ENCODE results near the gene CGRRF1.

The CGRRF1 gene, protein sequence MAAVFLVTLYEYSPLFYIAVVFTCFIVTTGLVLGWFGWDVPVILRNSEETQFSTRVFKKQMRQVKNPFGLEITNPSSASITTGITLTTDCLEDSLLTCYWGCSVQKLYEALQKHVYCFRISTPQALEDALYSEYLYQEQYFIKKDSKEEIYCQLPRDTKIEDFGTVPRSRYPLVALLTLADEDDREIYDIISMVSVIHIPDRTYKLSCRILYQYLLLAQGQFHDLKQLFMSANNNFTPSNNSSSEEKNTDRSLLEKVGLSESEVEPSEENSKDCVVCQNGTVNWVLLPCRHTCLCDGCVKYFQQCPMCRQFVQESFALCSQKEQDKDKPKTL

DNA sequence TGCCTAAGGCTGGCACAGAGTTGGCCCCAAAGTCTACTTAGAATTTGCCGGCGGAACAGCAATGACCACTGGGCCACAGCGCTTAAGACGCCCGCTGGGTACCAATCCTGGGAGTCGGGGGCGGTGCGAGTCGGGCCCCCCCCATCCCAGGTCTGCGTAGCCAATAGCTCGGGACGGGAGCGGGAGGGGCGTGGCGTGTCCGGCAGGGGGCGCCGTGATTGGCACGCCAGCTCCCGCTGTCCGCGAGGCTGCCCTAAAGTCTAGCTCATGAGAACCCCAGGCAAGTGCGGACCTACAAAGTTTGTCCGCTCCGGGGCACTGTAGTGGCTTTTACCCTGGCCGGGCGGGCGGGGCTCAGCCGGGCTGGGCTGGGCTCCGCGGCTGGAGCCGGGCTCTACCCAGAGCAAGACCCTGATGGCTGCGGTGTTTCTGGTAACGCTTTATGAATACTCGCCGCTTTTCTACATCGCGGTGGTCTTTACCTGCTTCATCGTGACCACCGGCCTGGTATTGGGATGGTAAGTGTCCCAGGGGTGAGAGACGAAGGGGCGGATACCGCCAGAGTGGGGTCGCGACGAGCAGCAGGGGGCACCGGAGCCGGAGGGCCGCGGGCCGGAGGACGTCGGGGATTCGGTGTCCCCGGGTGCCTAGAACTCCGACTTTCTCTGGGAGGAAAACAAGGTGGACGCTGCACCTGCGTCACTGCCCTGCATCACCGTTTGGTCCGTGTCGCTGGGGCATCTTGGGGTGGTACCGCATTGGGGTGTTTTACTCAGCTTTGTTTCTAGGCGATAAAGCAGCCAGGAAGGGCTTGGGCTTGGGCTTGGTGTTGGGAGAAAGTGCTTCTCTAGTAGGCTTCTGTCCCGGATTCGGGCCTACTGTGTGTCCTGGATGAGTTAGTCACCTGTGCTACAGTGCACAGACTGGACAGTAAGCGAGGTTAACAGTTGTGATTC is at the start of gene CGRRF1:
TSS of gene CGRRF1 (plus strand) at position 361 of the 956 bp plus-strand sequence. CDS start at position 415, 54 bp downstream.
- Histone ChIP-seq H3K27me3 (ENCODE audit: low read depth) (no peaks in the 10 kb centered on the region), H3K4me1 (peaks cover 6% of the 10 kb centered on the region; the same call in 1 of the 2 replicates), H3K36me3 (replicated peaks) (0 out of 2 replicates have a peak, but pooled peaks cover 5% of the 10 kb centered on the region), H3K9me3 (no peaks in the 10 kb centered on the region), H3K4me3 (peak within 1 kb of the TSS; percentile 95)
- DNase-seq (ENCODE audit: low spot score in 2 of 2), result peak; percentile 96 to 99
- in situ Hi-C loops (cut with MboI; ENCODE audit: low sequenced_read_pairs), result no loop called here

DNA sequence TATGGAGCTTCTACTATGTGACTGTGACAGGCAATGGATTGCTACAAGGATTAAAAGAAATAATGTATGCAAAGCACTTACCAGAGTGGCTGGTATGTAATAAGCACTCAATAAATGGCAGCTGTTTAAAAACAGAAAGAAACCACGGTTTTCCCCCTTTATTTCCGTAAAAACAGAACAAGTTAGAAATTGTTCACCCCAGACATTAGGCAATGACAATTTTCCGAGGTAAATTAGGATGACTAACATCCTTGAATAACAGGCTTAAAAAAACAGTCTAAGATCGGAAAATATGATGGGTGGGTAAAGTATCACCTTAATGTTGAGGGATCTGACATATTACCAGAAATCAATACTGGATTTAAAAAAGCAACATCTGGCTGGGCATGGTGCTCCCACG is 47.7 kb upstream of the CGRRF1 start:
- no peak overlapping the region for H3K4me3 ChIP-seq
- H3K27me3 ChIP-seq (ENCODE audit: low read depth), result no peaks in the 10 kb centered on the region
- no peak for DNase-seq (ENCODE audit: low spot score in 2 of 2)
- no peaks in the 10 kb centered on the region for H3K36me3 ChIP-seq (replicated peaks)
- in situ Hi-C loops (cut with MboI; ENCODE audit: low sequenced_read_pairs), result no loop called here
- H3K9me3 ChIP-seq, result peaks cover 15% of the 10 kb centered on the region
- no peaks in the 10 kb centered on the region for H3K4me1 ChIP-seq

DNA sequence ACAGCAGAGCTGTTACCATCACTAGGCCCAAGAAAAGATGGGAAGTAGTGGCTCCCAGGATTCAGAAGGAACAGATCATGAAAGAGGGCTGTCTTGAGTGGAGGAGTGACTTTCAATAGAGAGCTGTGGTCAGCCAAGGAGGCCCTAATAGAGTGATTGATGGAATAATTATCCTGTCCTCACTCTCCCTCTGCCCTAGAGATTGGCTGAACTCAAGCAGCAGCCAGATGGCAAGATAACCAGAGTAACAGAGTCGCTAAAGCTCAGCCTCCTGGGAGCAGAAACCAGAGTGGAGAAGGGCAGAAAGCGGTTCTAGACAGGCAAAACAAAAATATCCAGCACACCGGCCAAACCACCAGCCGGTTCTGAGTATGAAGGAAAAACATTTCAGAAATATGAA is 44.1 kb upstream of the CGRRF1 start:
- Histone ChIP-seq H3K9me3 (peaks cover 13% of the 10 kb centered on the region), H3K36me3 (replicated peaks) (no peaks in the 10 kb centered on the region), H3K27me3 (ENCODE audit: low read depth) (no peaks in the 10 kb centered on the region), H3K4me3 (no peak overlapping the region), H3K4me1 (no peaks in the 10 kb centered on the region)
- in situ Hi-C loops (cut with MboI; ENCODE audit: low sequenced_read_pairs), result no loop called here
- no peak for DNase-seq (ENCODE audit: low spot score in 2 of 2)

DNA sequence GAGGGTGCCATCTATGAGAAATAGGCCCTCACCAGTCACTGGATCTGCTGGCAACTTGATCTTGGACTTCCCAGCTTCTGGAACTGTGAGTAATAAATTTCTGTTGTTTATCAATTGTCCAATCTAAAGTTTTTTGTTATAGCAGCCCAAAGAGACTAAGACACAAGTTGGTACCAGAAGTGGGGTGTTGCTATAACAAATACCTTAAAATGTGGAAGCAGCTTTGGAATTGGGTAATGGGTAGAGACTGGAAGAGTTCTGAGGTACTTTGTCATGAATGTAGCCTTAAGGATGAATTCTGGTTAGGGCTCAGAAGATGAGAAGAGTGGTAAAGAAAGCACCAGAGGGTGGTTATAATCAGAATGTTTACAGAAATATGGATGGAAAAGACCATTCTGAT is 42.4 kb upstream of the CGRRF1 start:
- no peak for DNase-seq (ENCODE audit: low spot score in 2 of 2)
- in situ Hi-C loops (cut with MboI; ENCODE audit: low sequenced_read_pairs), result no loop called here
- Histone ChIP-seq H3K36me3 (replicated peaks) (no peaks in the 10 kb centered on the region), H3K4me3 (no peak overlapping the region), H3K4me1 (peaks cover 4% of the 10 kb centered on the region), H3K27me3 (ENCODE audit: low read depth) (no peaks in the 10 kb centered on the region), H3K9me3 (peaks cover 11% of the 10 kb centered on the region; the same call in 1 of the 2 replicates)

DNA sequence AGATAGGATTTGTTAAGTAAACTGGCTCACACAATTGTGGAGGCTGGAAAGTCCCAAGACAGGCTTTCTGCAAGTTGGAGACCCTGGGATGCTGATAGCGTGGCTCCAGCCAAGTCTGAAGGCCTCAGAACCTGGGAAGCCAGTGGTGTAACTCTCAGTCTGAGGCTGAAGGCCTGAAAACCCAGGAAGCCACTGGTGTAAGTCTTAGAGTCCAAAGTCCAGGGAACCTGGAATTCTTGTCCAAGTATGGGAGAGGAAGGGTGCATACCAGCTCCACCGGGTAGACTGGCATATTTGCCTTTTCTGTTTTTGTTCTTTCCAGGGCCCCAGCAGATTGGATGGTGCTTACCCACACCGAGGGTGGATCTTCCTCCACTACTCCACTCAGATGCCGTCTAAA is 39.0 kb upstream of the CGRRF1 start:
- Histone ChIP-seq H3K27me3 (ENCODE audit: low read depth) (no peaks in the 10 kb centered on the region), H3K4me3 (no peak overlapping the region), H3K36me3 (replicated peaks) (no peaks in the 10 kb centered on the region), H3K9me3 (peaks cover 11% of the 10 kb centered on the region; the same call in 1 of the 2 replicates), H3K4me1 (peaks cover 17% of the 10 kb centered on the region)
- no peak for DNase-seq (ENCODE audit: low spot score in 2 of 2)
- in situ Hi-C loops (cut with MboI; ENCODE audit: low sequenced_read_pairs), result no loop called here

DNA sequence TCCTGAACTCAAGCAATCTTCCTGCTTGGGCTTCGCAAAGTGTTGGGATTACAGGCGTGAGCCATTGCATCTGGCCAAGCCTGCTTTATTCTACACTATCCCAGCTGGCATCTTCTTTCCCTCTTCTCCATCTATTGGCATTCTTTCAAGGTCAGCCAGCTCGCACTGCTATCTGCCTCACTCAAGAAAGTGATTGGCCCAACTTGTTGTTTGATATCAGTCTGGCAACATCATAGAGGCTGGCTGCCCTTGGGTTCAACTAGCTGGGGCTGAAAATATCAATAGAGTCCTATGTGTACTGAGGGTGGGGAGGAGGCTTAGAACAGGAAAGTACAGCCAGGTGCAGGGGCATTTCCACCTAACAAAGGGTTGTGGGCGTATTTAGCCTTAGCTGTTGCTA is 38.1 kb upstream of the CGRRF1 start:
- no peak overlapping the region for H3K4me3 ChIP-seq
- in situ Hi-C loops (cut with MboI; ENCODE audit: low sequenced_read_pairs), result no loop called here
- H3K4me1 ChIP-seq, result peaks cover 17% of the 10 kb centered on the region
- H3K36me3 ChIP-seq (replicated peaks), result no peaks in the 10 kb centered on the region
- DNase-seq (ENCODE audit: low spot score in 2 of 2), result no peak
- H3K9me3 ChIP-seq, result peaks cover 11% of the 10 kb centered on the region; the same call in 1 of the 2 replicates
- no peaks in the 10 kb centered on the region for H3K27me3 ChIP-seq (ENCODE audit: low read depth)

DNA sequence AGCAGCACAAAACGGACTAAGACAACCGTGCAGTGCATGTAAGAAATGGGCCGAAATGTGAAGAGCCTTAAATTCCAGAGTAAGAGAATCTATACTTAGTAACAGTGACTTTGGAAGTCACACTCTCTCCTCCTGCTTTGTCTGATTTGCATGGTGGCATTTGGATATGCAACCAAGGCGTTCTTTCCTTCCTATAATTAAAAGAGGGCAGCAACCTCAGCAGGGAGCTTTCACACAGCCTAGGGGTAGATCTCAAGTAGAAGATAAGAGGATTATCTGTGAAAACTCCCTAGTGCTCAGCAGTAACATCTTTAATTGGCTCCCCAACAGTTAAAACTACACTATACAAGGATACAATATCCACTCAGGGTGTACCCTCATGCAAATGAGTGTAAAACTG is 37.4 kb upstream of the CGRRF1 start:
- no peaks in the 10 kb centered on the region for H3K27me3 ChIP-seq (ENCODE audit: low read depth)
- no peak overlapping the region for H3K4me3 ChIP-seq
- peaks cover 17% of the 10 kb centered on the region for H3K4me1 ChIP-seq
- in situ Hi-C loops (cut with MboI; ENCODE audit: low sequenced_read_pairs), result no loop called here
- peak; percentile 38 to 85 for DNase-seq (ENCODE audit: low spot score in 2 of 2)
- H3K9me3 ChIP-seq, result peaks cover 8% of the 10 kb centered on the region; the same call in 1 of the 2 replicates
- no peaks in the 10 kb centered on the region for H3K36me3 ChIP-seq (replicated peaks)

DNA sequence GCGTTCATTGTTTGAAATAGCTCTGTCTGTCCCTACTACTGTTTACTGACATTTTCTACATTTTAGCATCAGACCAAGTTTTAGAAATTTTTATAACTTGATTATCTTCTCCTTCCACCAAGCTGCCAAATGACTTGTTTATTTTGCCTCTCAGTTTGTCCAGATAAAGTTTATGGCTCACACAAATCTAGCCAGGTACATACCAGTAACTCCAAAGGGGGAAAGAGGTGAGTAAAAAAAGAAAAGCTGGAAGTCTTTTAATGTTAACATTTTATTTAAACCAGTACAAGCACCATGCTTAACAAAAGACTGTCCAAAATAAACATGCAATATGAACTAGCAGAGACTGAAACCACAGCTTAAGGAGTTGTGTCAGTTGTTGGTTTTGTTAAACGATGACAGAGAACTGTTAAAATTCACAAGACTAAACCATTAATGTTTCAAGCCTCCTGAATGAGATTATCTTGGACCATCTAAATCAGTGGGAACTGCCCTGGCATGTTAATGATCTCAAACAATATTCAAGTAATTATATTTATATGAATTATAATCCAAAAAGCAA is 35.4 kb upstream of the CGRRF1 start:
- H3K4me3 ChIP-seq, result no peak overlapping the region
- DNase-seq (ENCODE audit: low spot score in 2 of 2), result no peak
- H3K9me3 ChIP-seq, result no peaks in the 10 kb centered on the region
- H3K4me1 ChIP-seq, result peaks cover 17% of the 10 kb centered on the region
- in situ Hi-C loops (cut with MboI; ENCODE audit: low sequenced_read_pairs), result no loop called here
- peaks cover 15% of the 10 kb centered on the region for H3K36me3 ChIP-seq (replicated peaks)
- no peaks in the 10 kb centered on the region for H3K27me3 ChIP-seq (ENCODE audit: low read depth)

DNA sequence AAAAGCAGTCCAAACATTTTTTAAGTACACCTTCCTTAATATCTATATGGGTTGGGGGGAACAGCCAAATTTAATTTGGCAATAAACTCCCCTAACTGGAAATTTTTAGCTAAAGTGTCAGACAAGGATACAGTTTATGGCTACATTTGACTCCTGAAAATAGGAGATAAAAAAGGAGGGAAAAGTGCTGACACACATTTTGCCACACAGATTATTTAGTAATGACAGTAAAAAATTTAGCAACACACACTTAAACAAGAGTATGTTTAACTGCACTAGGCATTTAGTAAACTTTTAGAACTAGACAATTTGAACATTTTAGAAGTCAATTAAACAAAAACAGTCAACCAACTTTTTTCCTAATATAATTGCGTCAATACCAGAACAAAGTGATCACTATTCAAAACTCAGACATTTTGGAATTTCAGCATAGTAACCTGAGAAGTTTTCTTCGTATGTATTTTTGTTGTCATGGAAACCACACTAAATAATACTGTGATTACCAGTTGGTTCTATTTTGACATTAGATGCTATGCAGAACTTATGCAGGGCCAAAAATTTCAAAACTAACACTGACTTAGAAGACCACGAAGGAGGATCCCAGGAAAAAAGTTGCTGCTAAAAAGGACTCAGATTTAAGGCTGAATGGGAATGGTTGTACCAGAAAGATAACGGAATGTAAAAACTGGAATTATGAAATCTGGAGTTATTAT is 34.4 kb upstream of the CGRRF1 start:
- Histone ChIP-seq H3K27me3 (ENCODE audit: low read depth) (no peaks in the 10 kb centered on the region), H3K4me3 (no peak overlapping the region), H3K9me3 (no peaks in the 10 kb centered on the region), H3K4me1 (peaks cover 17% of the 10 kb centered on the region), H3K36me3 (replicated peaks) (peaks cover 15% of the 10 kb centered on the region)
- in situ Hi-C loops (cut with MboI; ENCODE audit: low sequenced_read_pairs), result no loop called here
- no peak for DNase-seq (ENCODE audit: low spot score in 2 of 2)

DNA sequence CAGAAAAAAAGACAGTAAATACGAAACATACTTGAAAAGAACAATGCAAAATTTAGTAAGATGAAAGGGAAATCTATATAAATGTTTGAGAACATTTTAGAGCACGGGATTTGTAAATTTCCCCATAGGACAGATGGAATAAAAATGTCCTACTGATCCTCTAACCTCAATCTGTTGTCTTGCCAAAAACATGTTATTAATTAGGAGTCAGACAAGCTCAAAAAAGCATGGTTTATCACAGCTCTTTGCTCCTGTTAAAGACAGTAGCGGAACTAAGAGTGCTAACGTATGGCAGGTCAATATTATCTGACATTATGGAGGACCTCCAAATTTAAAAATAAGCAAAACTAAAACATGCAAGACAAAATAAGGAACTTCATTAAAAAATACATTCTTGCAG is 33.8 kb upstream of the CGRRF1 start:
- H3K4me1 ChIP-seq, result peaks cover 17% of the 10 kb centered on the region
- H3K27me3 ChIP-seq (ENCODE audit: low read depth), result no peaks in the 10 kb centered on the region
- in situ Hi-C loops (cut with MboI; ENCODE audit: low sequenced_read_pairs), result no loop called here
- H3K9me3 ChIP-seq, result no peaks in the 10 kb centered on the region
- DNase-seq (ENCODE audit: low spot score in 2 of 2), result no peak
- H3K36me3 ChIP-seq (replicated peaks), result peaks cover 15% of the 10 kb centered on the region
- no peak overlapping the region for H3K4me3 ChIP-seq

DNA sequence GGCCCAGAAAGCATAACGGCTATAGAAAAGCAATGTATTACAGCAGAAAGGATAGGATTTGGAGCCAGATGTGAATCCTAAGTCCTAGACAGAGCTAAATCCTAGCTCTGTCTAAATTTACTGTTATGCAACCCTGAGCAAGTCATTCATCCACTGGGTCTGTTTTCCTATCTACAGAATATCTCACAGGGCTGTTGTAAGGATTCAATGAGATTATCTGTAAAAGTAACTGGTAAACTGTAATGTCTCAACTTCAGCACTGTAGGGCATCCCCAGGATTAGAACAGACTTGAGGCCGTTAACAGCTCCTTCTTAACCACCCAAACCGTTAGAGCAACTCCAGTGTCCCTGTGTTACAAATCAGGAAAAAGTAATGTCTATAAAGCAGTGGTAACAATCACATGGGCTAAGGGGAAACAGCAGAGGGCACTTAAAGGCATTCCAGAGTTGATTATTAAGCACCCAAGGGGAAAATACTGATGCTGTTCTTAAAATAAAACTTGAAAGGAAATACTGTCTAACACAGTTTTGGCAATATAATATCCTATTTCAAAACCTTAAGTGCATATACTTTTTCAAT is 31.0 kb upstream of the CGRRF1 start:
- Histone ChIP-seq H3K9me3 (no peaks in the 10 kb centered on the region), H3K36me3 (replicated peaks) (peaks cover 25% of the 10 kb centered on the region), H3K4me3 (no peak overlapping the region), H3K27me3 (ENCODE audit: low read depth) (no peaks in the 10 kb centered on the region), H3K4me1 (no peaks in the 10 kb centered on the region)
- DNase-seq (ENCODE audit: low spot score in 2 of 2), result no peak
- in situ Hi-C loops (cut with MboI; ENCODE audit: low sequenced_read_pairs), result no loop called here

DNA sequence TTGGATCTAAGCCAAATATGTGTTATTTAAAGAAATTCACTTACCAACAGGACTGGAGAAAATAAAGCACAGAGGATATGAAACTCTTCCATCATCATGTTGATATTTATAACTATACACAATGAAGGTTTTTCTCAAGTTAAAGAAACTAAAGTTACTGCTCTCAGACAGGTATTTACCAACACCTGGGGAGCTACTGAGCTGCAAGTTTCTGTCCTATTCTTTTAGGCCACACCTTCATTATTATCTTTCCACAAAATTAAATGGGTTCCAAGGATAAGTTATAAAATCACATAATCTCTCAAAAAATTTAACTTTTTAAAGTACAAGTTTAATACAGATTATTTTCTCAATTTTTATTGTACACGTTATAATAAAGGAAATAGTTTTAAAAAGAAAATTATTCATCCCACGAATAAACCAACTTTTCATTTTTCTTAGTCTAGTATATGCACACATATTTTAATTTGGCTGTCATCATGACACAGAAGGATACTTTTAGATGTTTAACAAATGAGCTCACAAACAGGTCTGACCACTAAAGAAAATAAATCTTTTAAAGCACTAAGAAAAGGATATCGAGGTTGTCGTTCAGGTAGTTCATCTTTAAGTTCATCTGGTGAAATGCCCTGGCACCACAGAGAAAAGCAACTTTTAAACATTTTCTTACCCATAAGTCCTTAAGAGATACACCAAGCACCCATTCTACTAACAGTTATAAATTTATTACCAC is 28.7 kb upstream of the CGRRF1 start:
- H3K36me3 ChIP-seq (replicated peaks), result peaks cover 25% of the 10 kb centered on the region
- H3K27me3 ChIP-seq (ENCODE audit: low read depth), result no peaks in the 10 kb centered on the region
- in situ Hi-C loops (cut with MboI; ENCODE audit: low sequenced_read_pairs), result no loop called here
- no peaks in the 10 kb centered on the region for H3K9me3 ChIP-seq
- H3K4me1 ChIP-seq, result no peaks in the 10 kb centered on the region; the same call in 1 of the 2 replicates
- no peak for DNase-seq (ENCODE audit: low spot score in 2 of 2)
- H3K4me3 ChIP-seq, result no peak overlapping the region
